Activated T-cell treated with anti-CD3 and anti-CD28 coated beads, Interleukin-2, amount 50 U/mL, for 24 hours (primary cell): ENCODE data around the gene TLR5.
"Not testable (repeated sequence)": the region's sequence is repeated elsewhere in the genome, so short reads cannot be mapped to it uniquely, and the experiment has no call there.

Experiments used
- DNase-seq: peaks from one replicate; pipeline ENCODE4 v3.0.0-alpha.2; 2020
- H3K27ac Mint-ChIP-seq: 2 replicates; pipeline ENCODE4 v1.8.0; 2020; ENCODE audit warnings: mild to moderate bottlenecking, mixed read lengths
- H3K27me3 Mint-ChIP-seq: 2 replicates; pipeline ENCODE4 v1.8.0; 2020; ENCODE audit warnings: mixed read lengths
- H3K36me3 Mint-ChIP-seq: 2 replicates; pipeline ENCODE4 v1.8.0; 2020; ENCODE audit warnings: low read depth, mixed read lengths
- H3K4me1 Mint-ChIP-seq: 2 replicates; pipeline ENCODE4 v1.8.0; 2020; ENCODE audit warnings: low read depth, mixed read lengths
- H3K4me3 Mint-ChIP-seq: 2 replicates; pipeline ENCODE4 v1.8.0; 2020; ENCODE audit warnings: mild to moderate bottlenecking, moderate library complexity, mixed read lengths
- H3K9me3 Mint-ChIP-seq: 2 replicates; pipeline ENCODE4 v1.8.0; 2020; ENCODE audit warnings: mixed read lengths

TLR5 gene

GRCh38 chr1:223142795-223143536 is at the start of gene TLR5:
TSS of gene TLR5 (minus strand) at chr1:223143248. CDS start at chr1:223113031, 30,217 bp downstream.
- peaks cover 19% of the 10 kb centered on the region for H3K4me1 Mint-ChIP-seq
- H3K27me3 Mint-ChIP-seq, result no peaks in the 10 kb centered on the region

GRCh38 chr1:223189903-223190724 is 47.1 kb upstream of the TLR5 start:
- Mint-ChIP-seq H3K9me3 (no peaks in the 10 kb centered on the region), H3K36me3 (no peaks in the 10 kb centered on the region), H3K4me1 (peaks cover 39% of the 10 kb centered on the region), H3K27ac (peak overlapping the region; percentile 97), H3K4me3 (peak overlapping the region; percentile 58), H3K27me3 (peaks cover 22% of the 10 kb centered on the region)
- DNase-seq, result peak; percentile 80

More at GRCh38 chr1:223142795-223143536, at the start of gene TLR5:
- Mint-ChIP-seq H3K9me3 (peaks cover 5% of the 10 kb centered on the region), H3K4me3 (peak within 1 kb of the TSS; percentile 67), H3K27ac (peak within 1 kb of the TSS; percentile 77), H3K36me3 (no peaks in the 10 kb centered on the region)
- DNase-seq, result peak; percentile 96

- Mint-ChIP-seq H3K36me3 (no peaks in the 10 kb centered on the region), H3K4me3 (no peak overlapping the region), H3K27me3 (peaks cover 22% of the 10 kb centered on the region), H3K9me3 (no peaks in the 10 kb centered on the region), H3K27ac (peak overlapping the region; percentile 97), H3K4me1 (peaks cover 39% of the 10 kb centered on the region)
- DNase-seq, result no peak
Observed at GRCh38 chr1:223189525-223189902, 46.5 kb upstream of the TLR5 start.

GRCh38 chr1:223188618-223189356 is 45.7 kb upstream of the TLR5 start:
- Mint-ChIP-seq H3K9me3 (no peaks in the 10 kb centered on the region), H3K4me1 (peaks cover 43% of the 10 kb centered on the region), H3K4me3 (no peak overlapping the region), H3K36me3 (no peaks in the 10 kb centered on the region), H3K27ac (no peak overlapping the region), H3K27me3 (peaks cover 16% of the 10 kb centered on the region)
- DNase-seq, result no peak

GRCh38 chr1:223186800-223187199 is 43.8 kb upstream of the TLR5 start:
- Mint-ChIP-seq H3K9me3 (no peaks in the 10 kb centered on the region), H3K36me3 (no peaks in the 10 kb centered on the region), H3K27me3 (peaks cover 14% of the 10 kb centered on the region), H3K4me1 (peaks cover 48% of the 10 kb centered on the region), H3K27ac (no peak overlapping the region), H3K4me3 (no peak overlapping the region)
- DNase-seq, result no peak

- no peak overlapping the region for H3K27ac Mint-ChIP-seq
- no peak overlapping the region for H3K4me3 Mint-ChIP-seq
- peaks cover 12% of the 10 kb centered on the region for H3K27me3 Mint-ChIP-seq
- peaks cover 32% of the 10 kb centered on the region for H3K4me1 Mint-ChIP-seq
- H3K36me3 Mint-ChIP-seq, result no peaks in the 10 kb centered on the region
- no peaks in the 10 kb centered on the region for H3K9me3 Mint-ChIP-seq
- DNase-seq, result no peak
Observed at GRCh38 chr1:223183268-223183862, 40.3 kb upstream of the TLR5 start.

- Mint-ChIP-seq H3K4me1 (peaks cover 28% of the 10 kb centered on the region), H3K27me3 (no peaks in the 10 kb centered on the region), H3K36me3 (no peaks in the 10 kb centered on the region), H3K27ac (no peak overlapping the region), H3K9me3 (no peaks in the 10 kb centered on the region), H3K4me3 (no peak overlapping the region)
- DNase-seq, result no peak
Observed at GRCh38 chr1:223180731-223181321, 37.8 kb upstream of the TLR5 start.

GRCh38 chr1:223179786-223180185 is 36.7 kb upstream of the TLR5 start:
- DNase-seq, result no peak

GRCh38 chr1:223179280-223179679 is 36.2 kb upstream of the TLR5 start:
- no peak for DNase-seq
- Mint-ChIP-seq H3K27me3 (no peaks in the 10 kb centered on the region), H3K4me1 (peaks cover 28% of the 10 kb centered on the region), H3K36me3 (no peaks in the 10 kb centered on the region), H3K27ac (no peak overlapping the region), H3K9me3 (no peaks in the 10 kb centered on the region), H3K4me3 (no peak overlapping the region)

More at GRCh38 chr1:223179786-223180185, 36.7 kb upstream of the TLR5 start:
- Mint-ChIP-seq H3K27me3 (no peaks in the 10 kb centered on the region), H3K9me3 (no peaks in the 10 kb centered on the region), H3K4me1 (peaks cover 28% of the 10 kb centered on the region), H3K4me3 (no peak overlapping the region), H3K36me3 (no peaks in the 10 kb centered on the region), H3K27ac (no peak overlapping the region)

- H3K27ac Mint-ChIP-seq, result no peak overlapping the region
- no peaks in the 10 kb centered on the region for H3K36me3 Mint-ChIP-seq
- H3K4me1 Mint-ChIP-seq, result peaks cover 15% of the 10 kb centered on the region
- no peaks in the 10 kb centered on the region for H3K27me3 Mint-ChIP-seq
- no peak for DNase-seq
- no peaks in the 10 kb centered on the region for H3K9me3 Mint-ChIP-seq
- H3K4me3 Mint-ChIP-seq, result no peak overlapping the region
Observed at GRCh38 chr1:223177681-223178080, 34.6 kb upstream of the TLR5 start.

GRCh38 chr1:223176437-223176836 is 33.4 kb upstream of the TLR5 start:
- Mint-ChIP-seq H3K4me1 (peaks cover 8% of the 10 kb centered on the region), H3K4me3 (no peak overlapping the region), H3K36me3 (no peaks in the 10 kb centered on the region), H3K9me3 (no peaks in the 10 kb centered on the region), H3K27ac (no peak overlapping the region), H3K27me3 (no peaks in the 10 kb centered on the region)
- no peak for DNase-seq

GRCh38 chr1:223175633-223176032 is 32.6 kb upstream of the TLR5 start:
- Mint-ChIP-seq H3K36me3 (no peaks in the 10 kb centered on the region), H3K27ac (no peak overlapping the region), H3K4me1 (peaks cover under 1% of the 10 kb centered on the region), H3K27me3 (no peaks in the 10 kb centered on the region), H3K9me3 (no peaks in the 10 kb centered on the region), H3K4me3 (no peak overlapping the region)
- DNase-seq, result no peak

- no peak for DNase-seq
- Mint-ChIP-seq H3K4me1 (no peaks in the 10 kb centered on the region), H3K4me3 (no peak overlapping the region), H3K27me3 (peaks cover 1% of the 10 kb centered on the region), H3K36me3 (no peaks in the 10 kb centered on the region), H3K9me3 (no peaks in the 10 kb centered on the region), H3K27ac (no peak overlapping the region)
Observed at GRCh38 chr1:223175032-223175431, 32.0 kb upstream of the TLR5 start.

GRCh38 chr1:223169458-223169857 is 26.4 kb upstream of the TLR5 start:
- H3K4me1 Mint-ChIP-seq, H3K27me3 Mint-ChIP-seq, H3K9me3 Mint-ChIP-seq, H3K4me3 Mint-ChIP-seq, DNase-seq, H3K27ac Mint-ChIP-seq, H3K36me3 Mint-ChIP-seq: not testable (repeated sequence)
